ENCODE results near the gene TNFSF8. TPM values are rescaled to one million over a fixed set of nuclear protein-coding genes. Genes with fewer than 3 reads are reported as not detected.

The TNFSF8 gene
- polyA plus RNA-seq, 1 donor from 2014 or later = not detected

- H3K27me3 ChIP-seq (ENCODE audit: insufficient read depth, low read depth, low read length) = no peaks in the 10 kb centered on the region
- no peaks in the 10 kb centered on the region for H3K79me2 ChIP-seq (replicated peaks; ENCODE audit: insufficient read depth, low read length)
- no peaks in the 10 kb centered on the region for H3K9me2 ChIP-seq (ENCODE audit: insufficient read depth, low read length)
- H3K36me3 ChIP-seq (ENCODE audit: insufficient read depth, low read length) = no peaks in the 10 kb centered on the region
- no peak overlapping the region for H3K4me3 ChIP-seq (ENCODE audit: low read length)
- no peak overlapping the region for H3K27ac ChIP-seq (ENCODE audit: low read length)
- TF ChIP-seq SMC3 (conservative IDR thresholded peaks at IDR 0.05; ENCODE audit: poor library complexity) (no peak), EZH2 (IDR thresholded peaks at IDR 0.05; ENCODE audit: borderline replicate concordance, insufficient read depth, low read length, poor library complexity, severe bottlenecking) (no peak), MXI1 (conservative IDR thresholded peaks at IDR 0.05; ENCODE audit: poor library complexity, severe bottlenecking) (no peak), TAF1 (IDR thresholded peaks at IDR 0.05; ENCODE audit: low read depth) (no peak), EP300 (conservative IDR thresholded peaks at IDR 0.05; ENCODE audit: poor library complexity, severe bottlenecking) (no peak), RAD21 (conservative IDR thresholded peaks at IDR 0.05) (no peak), POLR2AphosphoS5 (IDR thresholded peaks at IDR 0.05) (no peak)
- TF ChIP-seq, protein P1, sequence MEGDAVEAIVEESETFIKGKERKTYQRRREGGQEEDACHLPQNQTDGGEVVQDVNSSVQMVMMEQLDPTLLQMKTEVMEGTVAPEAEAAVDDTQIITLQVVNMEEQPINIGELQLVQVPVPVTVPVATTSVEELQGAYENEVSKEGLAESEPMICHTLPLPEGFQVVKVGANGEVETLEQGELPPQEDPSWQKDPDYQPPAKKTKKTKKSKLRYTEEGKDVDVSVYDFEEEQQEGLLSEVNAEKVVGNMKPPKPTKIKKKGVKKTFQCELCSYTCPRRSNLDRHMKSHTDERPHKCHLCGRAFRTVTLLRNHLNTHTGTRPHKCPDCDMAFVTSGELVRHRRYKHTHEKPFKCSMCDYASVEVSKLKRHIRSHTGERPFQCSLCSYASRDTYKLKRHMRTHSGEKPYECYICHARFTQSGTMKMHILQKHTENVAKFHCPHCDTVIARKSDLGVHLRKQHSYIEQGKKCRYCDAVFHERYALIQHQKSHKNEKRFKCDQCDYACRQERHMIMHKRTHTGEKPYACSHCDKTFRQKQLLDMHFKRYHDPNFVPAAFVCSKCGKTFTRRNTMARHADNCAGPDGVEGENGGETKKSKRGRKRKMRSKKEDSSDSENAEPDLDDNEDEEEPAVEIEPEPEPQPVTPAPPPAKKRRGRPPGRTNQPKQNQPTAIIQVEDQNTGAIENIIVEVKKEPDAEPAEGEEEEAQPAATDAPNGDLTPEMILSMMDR (IDR thresholded peaks at IDR 0.05; ENCODE audit: poor library complexity, severe bottlenecking) = no peak
- TF ChIP-seq, protein P2, sequence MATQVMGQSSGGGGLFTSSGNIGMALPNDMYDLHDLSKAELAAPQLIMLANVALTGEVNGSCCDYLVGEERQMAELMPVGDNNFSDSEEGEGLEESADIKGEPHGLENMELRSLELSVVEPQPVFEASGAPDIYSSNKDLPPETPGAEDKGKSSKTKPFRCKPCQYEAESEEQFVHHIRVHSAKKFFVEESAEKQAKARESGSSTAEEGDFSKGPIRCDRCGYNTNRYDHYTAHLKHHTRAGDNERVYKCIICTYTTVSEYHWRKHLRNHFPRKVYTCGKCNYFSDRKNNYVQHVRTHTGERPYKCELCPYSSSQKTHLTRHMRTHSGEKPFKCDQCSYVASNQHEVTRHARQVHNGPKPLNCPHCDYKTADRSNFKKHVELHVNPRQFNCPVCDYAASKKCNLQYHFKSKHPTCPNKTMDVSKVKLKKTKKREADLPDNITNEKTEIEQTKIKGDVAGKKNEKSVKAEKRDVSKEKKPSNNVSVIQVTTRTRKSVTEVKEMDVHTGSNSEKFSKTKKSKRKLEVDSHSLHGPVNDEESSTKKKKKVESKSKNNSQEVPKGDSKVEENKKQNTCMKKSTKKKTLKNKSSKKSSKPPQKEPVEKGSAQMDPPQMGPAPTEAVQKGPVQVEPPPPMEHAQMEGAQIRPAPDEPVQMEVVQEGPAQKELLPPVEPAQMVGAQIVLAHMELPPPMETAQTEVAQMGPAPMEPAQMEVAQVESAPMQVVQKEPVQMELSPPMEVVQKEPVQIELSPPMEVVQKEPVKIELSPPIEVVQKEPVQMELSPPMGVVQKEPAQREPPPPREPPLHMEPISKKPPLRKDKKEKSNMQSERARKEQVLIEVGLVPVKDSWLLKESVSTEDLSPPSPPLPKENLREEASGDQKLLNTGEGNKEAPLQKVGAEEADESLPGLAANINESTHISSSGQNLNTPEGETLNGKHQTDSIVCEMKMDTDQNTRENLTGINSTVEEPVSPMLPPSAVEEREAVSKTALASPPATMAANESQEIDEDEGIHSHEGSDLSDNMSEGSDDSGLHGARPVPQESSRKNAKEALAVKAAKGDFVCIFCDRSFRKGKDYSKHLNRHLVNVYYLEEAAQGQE (IDR thresholded peaks at IDR 0.05; ENCODE audit: borderline replicate concordance) = no peak
- no peaks in the 10 kb centered on the region for H4K20me1 ChIP-seq (ENCODE audit: insufficient read depth)
- H3F3A ChIP-seq (ENCODE audit: insufficient read depth, low read length, poor library complexity, severe bottlenecking) = no peaks in the 10 kb centered on the region
- no peak overlapping the region for H3K4me2 ChIP-seq (ENCODE audit: low read length)
- no peaks in the 10 kb centered on the region for H3K9me3 ChIP-seq (ENCODE audit: low read length)
- no peak overlapping the region for H2AFZ ChIP-seq (ENCODE audit: low read depth, low read length)
- no peak overlapping the region for H3K9ac ChIP-seq (ENCODE audit: low read length)
These were observed 11.0 kb upstream of the TNFSF8 start for GRCh38 chr9:114941376-114941775.

DNA sequence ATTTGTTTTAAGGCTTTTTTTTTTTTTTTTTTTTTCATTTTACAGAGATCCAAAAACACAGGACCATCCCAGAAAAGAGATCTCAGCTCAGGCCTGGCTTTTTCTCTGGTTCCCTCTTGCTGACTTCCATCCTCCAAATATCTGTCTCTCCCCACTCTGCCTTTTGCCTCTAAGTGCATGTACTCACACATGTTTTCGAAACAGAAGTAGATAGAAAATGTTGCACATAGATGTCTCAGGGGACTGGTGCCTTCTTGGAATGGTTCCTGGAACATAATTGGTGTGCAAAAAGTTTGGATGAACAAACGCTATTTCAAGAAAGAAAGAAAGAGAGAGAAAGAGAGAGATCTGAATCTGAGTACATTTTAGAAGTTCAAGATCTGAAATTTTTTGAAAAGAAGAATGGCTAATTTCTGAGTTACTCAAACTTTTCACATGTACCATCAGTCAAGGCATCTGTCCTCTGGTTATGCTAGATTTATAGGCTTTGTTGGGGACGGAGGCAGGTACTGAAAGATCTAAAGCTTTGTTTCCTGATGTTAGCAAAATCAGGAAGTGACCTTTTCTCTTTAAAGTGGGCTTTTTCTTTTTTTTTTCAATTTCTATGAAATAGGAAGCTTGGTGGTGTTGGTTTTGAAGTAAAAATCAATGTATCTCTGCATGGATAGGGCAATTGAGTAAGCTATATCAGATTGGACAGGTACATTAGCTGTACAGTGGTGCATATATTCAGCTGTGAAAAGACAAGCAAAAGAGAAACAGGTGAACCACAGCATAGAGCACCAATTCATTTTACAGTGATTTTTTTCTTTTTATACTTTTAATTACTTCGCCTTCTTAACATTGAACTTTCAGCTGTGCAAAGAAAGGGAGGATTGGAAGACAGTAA, 8.5 kb upstream of the TNFSF8 start:
- no peaks in the 10 kb centered on the region for H3K9me2 ChIP-seq (ENCODE audit: insufficient read depth, low read length)
- H3K79me2 ChIP-seq (replicated peaks; ENCODE audit: insufficient read depth, low read length) = no peaks in the 10 kb centered on the region
- H3F3A ChIP-seq (ENCODE audit: insufficient read depth, low read length, poor library complexity, severe bottlenecking) = no peaks in the 10 kb centered on the region
- no peak overlapping the region for H3K27ac ChIP-seq (ENCODE audit: low read length)
- H3K36me3 ChIP-seq (ENCODE audit: insufficient read depth, low read length) = no peaks in the 10 kb centered on the region
- H4K20me1 ChIP-seq (ENCODE audit: insufficient read depth) = no peaks in the 10 kb centered on the region
- no peaks in the 10 kb centered on the region for H3K27me3 ChIP-seq (ENCODE audit: insufficient read depth, low read depth, low read length)
- TF ChIP-seq TAF1 (IDR thresholded peaks at IDR 0.05; ENCODE audit: low read depth) (no peak), EZH2 (IDR thresholded peaks at IDR 0.05; ENCODE audit: borderline replicate concordance, insufficient read depth, low read length, poor library complexity, severe bottlenecking) (no peak), POLR2AphosphoS5 (IDR thresholded peaks at IDR 0.05) (no peak), SMC3 (conservative IDR thresholded peaks at IDR 0.05; ENCODE audit: poor library complexity) (no peak), RAD21 (conservative IDR thresholded peaks at IDR 0.05) (no peak), EP300 (conservative IDR thresholded peaks at IDR 0.05; ENCODE audit: poor library complexity, severe bottlenecking) (no peak), MXI1 (conservative IDR thresholded peaks at IDR 0.05; ENCODE audit: poor library complexity, severe bottlenecking) (no peak)
- TF ChIP-seq, protein P2 (IDR thresholded peaks at IDR 0.05; ENCODE audit: borderline replicate concordance) = no peak
- TF ChIP-seq, protein P1 (IDR thresholded peaks at IDR 0.05; ENCODE audit: poor library complexity, severe bottlenecking) = no peak
- no peak overlapping the region for H3K9ac ChIP-seq (ENCODE audit: low read length)
- no peaks in the 10 kb centered on the region for H3K9me3 ChIP-seq (ENCODE audit: low read length)
- no peak overlapping the region for H2AFZ ChIP-seq (ENCODE audit: low read depth, low read length)
- no peak overlapping the region for H3K4me3 ChIP-seq (ENCODE audit: low read length)
- no peak overlapping the region for H3K4me2 ChIP-seq (ENCODE audit: low read length)

Data from neural cell (in vitro differentiated cells).